Activated naive CD8-positive, alpha-beta T cell treated with anti-CD3 and anti-CD28 coated beads for 36 hours (primary cell): ENCODE results near the gene EVX2. TPM values are rescaled to one million over a fixed set of nuclear protein-coding genes. Genes with fewer than 3 reads are reported as not detected.

Experiments
- DNase-seq: peaks from one replicate; pipeline ENCODE4 v3.0.0; 2021
- H3K27ac Mint-ChIP-seq: one replicate; pipeline ENCODE4 v1.8.0; 2022; ENCODE audit warnings: mild to moderate bottlenecking, moderate library complexity, mixed read lengths
- H3K27me3 Mint-ChIP-seq: one replicate; pipeline ENCODE4 v1.8.0; 2022; ENCODE audit warnings: mild to moderate bottlenecking, mixed read lengths
- H3K36me3 Mint-ChIP-seq: one replicate; pipeline ENCODE4 v1.8.0; 2021; ENCODE audit warnings: mild to moderate bottlenecking, mixed read lengths
- H3K4me1 Mint-ChIP-seq: one replicate; pipeline ENCODE4 v1.8.0; 2021; ENCODE audit warnings: mixed read lengths
- H3K4me3 Mint-ChIP-seq: one replicate; pipeline ENCODE4 v1.8.0; 2022; ENCODE audit warnings: mild to moderate bottlenecking, moderate library complexity, mixed read lengths
- H3K9me3 Mint-ChIP-seq: one replicate; pipeline ENCODE4 v1.8.0; 2022; ENCODE audit warnings: mixed read lengths
- total RNA-seq, 2 experiments: library from RNA; stranded (reverse); gene quantifications; one replicate each; pipeline ENCODE4 v1.2.3, GENCODE V29; 2021

The EVX2 gene
- total RNA-seq, 2 experiments from 2014 or later: not detected

- H3K4me1 Mint-ChIP-seq: peaks cover 13% of the 10 kb centered on the region
- peaks cover 20% of the 10 kb centered on the region for H3K36me3 Mint-ChIP-seq
- H3K4me3 Mint-ChIP-seq: peak overlapping the region; percentile 58
- H3K9me3 Mint-ChIP-seq: peaks cover 25% of the 10 kb centered on the region
- DNase-seq: no peak
- peaks cover 94% of the 10 kb centered on the region for H3K27me3 Mint-ChIP-seq
- no peak overlapping the region for H3K27ac Mint-ChIP-seq
Observed at GRCh38 chr2:176088048-176088936, 4.5 kb upstream of the EVX2 start.

- peaks cover 24% of the 10 kb centered on the region for H3K36me3 Mint-ChIP-seq
- peaks cover 12% of the 10 kb centered on the region for H3K4me1 Mint-ChIP-seq
- H3K4me3 Mint-ChIP-seq: no peak overlapping the region
- H3K9me3 Mint-ChIP-seq: peaks cover 25% of the 10 kb centered on the region
- peaks cover 98% of the 10 kb centered on the region for H3K27me3 Mint-ChIP-seq
- no peak for DNase-seq
- H3K27ac Mint-ChIP-seq: no peak overlapping the region
Observed at GRCh38 chr2:176087330-176088047, 3.7 kb upstream of the EVX2 start.

- DNase-seq: no peak
- Mint-ChIP-seq H3K4me3 (no peak overlapping the region), H3K27me3 (peaks cover 100% of the 10 kb centered on the region), H3K36me3 (peaks cover 29% of the 10 kb centered on the region), H3K4me1 (peaks cover 9% of the 10 kb centered on the region), H3K27ac (peak overlapping the region; percentile 58), H3K9me3 (peaks cover 28% of the 10 kb centered on the region)
Observed at GRCh38 chr2:176085861-176086771, 2.4 kb upstream of the EVX2 start.

- DNase-seq: no peak
- Mint-ChIP-seq H3K36me3 (peaks cover 31% of the 10 kb centered on the region), H3K9me3 (peaks cover 30% of the 10 kb centered on the region), H3K27me3 (peaks cover 99% of the 10 kb centered on the region), H3K4me3 (no peak overlapping the region), H3K4me1 (peaks cover 12% of the 10 kb centered on the region), H3K27ac (no peak overlapping the region)
Observed at GRCh38 chr2:176085120-176085788, 1.5 kb upstream of the EVX2 start.

GRCh38 chr2:176084611-176085119, 903 bp upstream of the EVX2 start:
- no peak for DNase-seq
- H3K36me3 Mint-ChIP-seq: peaks cover 31% of the 10 kb centered on the region
- peaks cover 95% of the 10 kb centered on the region for H3K27me3 Mint-ChIP-seq
- peaks cover 12% of the 10 kb centered on the region for H3K4me1 Mint-ChIP-seq
- H3K4me3 Mint-ChIP-seq: peak overlapping the region; percentile 25
- H3K27ac Mint-ChIP-seq: peak overlapping the region; percentile 69
- peaks cover 30% of the 10 kb centered on the region for H3K9me3 Mint-ChIP-seq

- H3K4me3 Mint-ChIP-seq: peak overlapping the region; percentile 32
- peaks cover 42% of the 10 kb centered on the region for H3K9me3 Mint-ChIP-seq
- peaks cover 95% of the 10 kb centered on the region for H3K27me3 Mint-ChIP-seq
- H3K27ac Mint-ChIP-seq: peak overlapping the region; percentile 48
- H3K36me3 Mint-ChIP-seq: peaks cover 40% of the 10 kb centered on the region
- H3K4me1 Mint-ChIP-seq: peaks cover 17% of the 10 kb centered on the region
- DNase-seq: no peak
Observed at GRCh38 chr2:176082824-176083751, 674 bp downstream of the EVX2 start.

GRCh38 chr2:176082525-176082823, 1.3 kb downstream of the EVX2 start:
- Mint-ChIP-seq H3K4me3 (no peak overlapping the region), H3K9me3 (peaks cover 42% of the 10 kb centered on the region), H3K27ac (peak overlapping the region; percentile 48), H3K4me1 (peaks cover 17% of the 10 kb centered on the region), H3K27me3 (peaks cover 92% of the 10 kb centered on the region), H3K36me3 (peaks cover 40% of the 10 kb centered on the region)
- DNase-seq: no peak

- Mint-ChIP-seq H3K27ac (peak overlapping the region; percentile 66), H3K36me3 (peaks cover 38% of the 10 kb centered on the region), H3K4me3 (no peak overlapping the region), H3K9me3 (peaks cover 40% of the 10 kb centered on the region), H3K27me3 (peaks cover 92% of the 10 kb centered on the region), H3K4me1 (peaks cover 16% of the 10 kb centered on the region)
- DNase-seq: no peak
Observed at GRCh38 chr2:176081837-176082524, 1.8 kb downstream of the EVX2 start.

GRCh38 chr2:176081376-176081836, 2.4 kb downstream of the EVX2 start:
- H3K9me3 Mint-ChIP-seq: peaks cover 37% of the 10 kb centered on the region
- H3K27me3 Mint-ChIP-seq: peaks cover 92% of the 10 kb centered on the region
- peak overlapping the region; percentile 66 for H3K27ac Mint-ChIP-seq
- H3K4me1 Mint-ChIP-seq: peaks cover 16% of the 10 kb centered on the region
- peaks cover 37% of the 10 kb centered on the region for H3K36me3 Mint-ChIP-seq
- peak overlapping the region; percentile 32 for H3K4me3 Mint-ChIP-seq
- no peak for DNase-seq

GRCh38 chr2:176080540-176081375, 3.0 kb downstream of the EVX2 start:
- H3K4me3 Mint-ChIP-seq: peak overlapping the region; percentile 32
- DNase-seq: no peak

GRCh38 chr2:176079831-176080539, 3.8 kb downstream of the EVX2 start:
- peak; percentile 57 for DNase-seq
- Mint-ChIP-seq H3K27me3 (peaks cover 92% of the 10 kb centered on the region), H3K27ac (peak overlapping the region; percentile 54), H3K4me1 (peaks cover 16% of the 10 kb centered on the region), H3K36me3 (peaks cover 37% of the 10 kb centered on the region), H3K4me3 (peak overlapping the region; percentile 55), H3K9me3 (peaks cover 40% of the 10 kb centered on the region)

More at GRCh38 chr2:176080540-176081375, 3.0 kb downstream of the EVX2 start:
- Mint-ChIP-seq H3K4me1 (peaks cover 16% of the 10 kb centered on the region), H3K27me3 (peaks cover 92% of the 10 kb centered on the region), H3K27ac (peak overlapping the region; percentile 58), H3K9me3 (peaks cover 37% of the 10 kb centered on the region), H3K36me3 (peaks cover 37% of the 10 kb centered on the region)
